Stimulated activated CD4-positive, alpha-beta T cell treated with anti-CD3 and anti-CD28 coated beads, Interleukin-4, amount 100 ng/mL, for 4 hours (primary cell): ENCODE data around the gene PGD.
"Not testable (repeated sequence)": the region's sequence is repeated elsewhere in the genome, so short reads cannot be mapped to it uniquely, and the experiment has no call there.

Experiments
- DNase-seq, 2 experiments: peaks; one replicate each; pipeline ENCODE4 v3.0.0-alpha.2; 2020

PGD gene

DNA sequence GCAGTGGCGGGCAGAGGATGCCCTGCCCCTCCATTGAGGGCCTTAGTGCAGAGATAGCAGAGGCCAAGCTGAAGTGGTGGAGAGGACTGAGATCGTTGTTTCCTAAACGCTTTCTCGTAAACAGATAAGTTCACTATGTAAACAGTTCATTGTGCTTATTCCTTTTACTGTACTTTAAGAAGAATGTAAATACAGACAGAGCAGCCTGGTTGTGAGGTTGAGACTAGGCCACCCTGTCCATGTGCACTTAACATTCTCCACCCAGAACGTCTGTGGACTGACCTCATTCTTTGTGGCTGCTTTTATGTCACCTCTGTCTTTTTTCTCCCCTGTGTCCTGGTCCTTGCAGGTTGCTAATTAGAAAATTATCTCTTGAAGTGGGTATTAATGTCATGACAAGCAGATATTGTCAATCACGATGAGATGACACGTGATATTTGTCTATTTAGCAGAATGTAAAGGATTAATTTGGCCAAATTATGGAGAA, 39.9 kb downstream of the PGD start:
- DNase-seq: no peak

DNA sequence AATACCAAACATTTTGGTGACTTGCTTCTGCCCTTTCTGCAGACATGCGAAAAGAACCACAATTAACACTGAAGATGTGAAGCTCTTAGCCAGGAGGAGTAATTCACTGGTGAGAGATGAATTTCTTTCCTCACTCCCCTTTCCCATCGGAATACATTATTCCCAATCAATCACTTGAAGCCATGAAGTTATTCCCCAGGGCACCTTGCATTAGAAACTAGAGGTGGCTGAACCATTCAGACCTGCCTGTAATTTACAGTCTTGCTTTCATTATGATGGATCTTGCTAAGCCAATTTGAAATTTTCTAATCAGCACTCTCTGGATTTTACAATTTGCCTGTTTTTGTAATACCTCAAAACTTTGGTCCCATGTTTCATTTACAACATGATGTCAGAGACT, 41.4 kb downstream of the PGD start:
- DNase-seq: no peak

DNA sequence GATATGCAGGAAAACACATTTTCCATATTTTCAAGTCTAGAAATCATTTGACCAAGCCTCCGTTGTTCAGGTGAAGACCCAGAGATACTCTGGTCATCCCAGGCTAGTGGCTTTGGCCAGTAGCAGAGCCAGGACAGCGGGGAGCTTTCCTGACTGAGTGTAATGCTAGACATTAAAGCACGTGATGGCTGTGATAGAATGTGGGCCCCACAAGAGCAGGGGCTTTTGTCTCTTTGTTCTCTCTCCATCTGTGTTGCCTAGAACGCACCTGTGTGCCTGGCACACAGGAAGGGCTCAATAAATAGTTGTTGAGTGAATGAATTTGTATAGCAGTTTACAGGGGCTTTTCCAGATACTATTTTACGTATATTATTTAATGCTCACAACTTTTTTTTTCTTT, 41.9 kb downstream of the PGD start:
- DNase-seq: no peak

DNA sequence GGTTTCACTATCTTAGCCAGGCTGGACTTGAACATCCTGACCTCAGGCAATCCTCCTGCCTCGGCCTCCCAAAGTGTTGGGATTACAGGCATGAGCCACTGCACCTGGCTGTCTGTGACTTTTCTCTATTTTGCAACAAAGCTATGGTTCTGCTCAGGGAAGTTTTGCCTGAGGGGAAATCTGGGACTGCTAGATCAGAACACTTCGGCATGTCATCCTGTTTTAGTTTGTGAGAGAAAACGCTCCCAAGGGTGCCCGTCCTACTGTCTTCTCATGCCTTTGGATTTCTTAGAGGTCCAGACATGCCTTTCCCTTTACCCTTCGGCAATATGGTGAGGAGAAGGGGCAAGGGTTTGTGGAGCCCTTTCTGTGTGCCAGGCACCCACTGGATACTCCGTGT, 45.4 kb downstream of the PGD start:
- DNase-seq: no peak

DNA sequence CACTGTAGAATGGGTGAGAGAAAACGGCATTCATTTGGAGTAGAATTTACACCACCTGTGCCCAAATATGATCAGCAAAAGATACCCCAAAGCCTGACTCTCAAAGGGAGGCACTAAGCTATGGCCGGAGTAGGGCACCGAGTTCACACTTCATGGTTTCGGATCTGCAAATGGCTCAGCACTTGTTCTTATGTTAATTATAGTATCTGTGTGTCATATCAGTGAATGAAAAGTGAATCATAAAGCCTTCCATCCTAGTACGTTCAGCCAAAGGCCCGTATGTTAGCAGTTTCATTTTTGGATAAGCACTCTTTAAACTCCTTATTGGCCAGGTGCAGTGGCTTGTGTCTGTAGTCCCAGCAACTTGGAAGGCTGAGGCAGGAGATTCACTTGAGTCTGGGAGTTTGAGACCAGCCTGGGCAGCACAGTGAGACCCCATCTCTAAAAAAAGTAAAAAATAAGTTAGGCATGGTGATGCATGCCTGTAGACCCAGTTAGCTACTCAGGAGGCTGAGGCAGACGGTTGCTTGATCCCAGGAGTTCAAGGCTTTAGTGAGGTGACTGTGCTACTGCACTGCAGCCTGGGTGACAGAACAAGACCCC, 46.0 kb downstream of the PGD start:
- DNase-seq: no peak

DNA sequence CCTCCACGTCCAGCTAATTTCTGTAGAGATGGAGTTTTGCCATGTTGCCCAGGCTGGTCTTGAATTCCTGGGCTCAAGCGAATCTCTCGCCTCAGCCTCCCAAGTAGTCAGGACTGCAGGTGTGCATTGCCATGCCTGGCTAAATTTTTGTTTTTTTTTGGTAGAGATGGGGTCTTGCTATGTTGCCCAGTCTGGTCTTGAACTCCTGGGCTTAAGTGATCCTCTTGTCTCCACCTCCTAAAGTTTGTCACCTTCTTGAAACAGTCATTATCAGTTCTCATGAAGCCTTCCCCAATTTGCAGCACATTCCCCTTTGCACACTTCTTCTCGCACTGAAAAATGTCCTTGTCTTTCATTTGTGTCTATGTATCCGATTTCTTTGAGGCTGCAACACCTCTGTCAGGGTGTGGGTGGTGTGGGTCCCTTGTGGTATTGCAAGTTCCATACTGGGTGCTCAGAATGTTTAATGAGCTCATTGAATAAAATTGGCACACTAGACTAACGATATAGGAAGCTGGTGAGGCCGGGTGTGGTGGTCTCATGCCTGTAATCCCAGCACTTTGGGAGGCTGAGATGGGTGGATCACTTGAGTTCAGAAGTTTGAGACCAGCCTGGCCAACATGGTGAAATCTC, 48.0 kb downstream of the PGD start:
- no peak for DNase-seq

DNA sequence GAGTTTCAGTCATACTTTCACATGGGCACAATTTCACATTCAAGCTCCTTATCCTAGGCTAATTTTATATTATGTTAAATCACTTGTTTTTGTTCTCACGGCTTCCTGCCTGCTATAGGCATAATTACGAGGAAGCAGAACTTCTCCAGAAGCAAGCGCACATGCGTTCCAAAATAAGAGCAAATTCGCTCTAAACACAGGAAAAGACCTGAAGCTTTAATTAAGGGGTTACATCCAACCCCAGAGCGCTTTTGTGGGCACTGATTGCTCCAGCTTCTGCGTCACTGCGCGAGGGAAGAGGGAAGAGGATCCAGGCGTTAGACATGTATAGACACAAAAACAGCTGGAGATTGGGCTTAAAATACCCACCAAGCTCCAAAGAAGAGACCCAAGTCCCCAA, 50.9 kb downstream of the PGD start, which contains the start of gene CORT:
TSS of gene CORT (plus strand) at position 281 of the 400 bp plus-strand sequence. CDS start 193 bp downstream, outside the sequence.
- no peak for DNase-seq

DNA sequence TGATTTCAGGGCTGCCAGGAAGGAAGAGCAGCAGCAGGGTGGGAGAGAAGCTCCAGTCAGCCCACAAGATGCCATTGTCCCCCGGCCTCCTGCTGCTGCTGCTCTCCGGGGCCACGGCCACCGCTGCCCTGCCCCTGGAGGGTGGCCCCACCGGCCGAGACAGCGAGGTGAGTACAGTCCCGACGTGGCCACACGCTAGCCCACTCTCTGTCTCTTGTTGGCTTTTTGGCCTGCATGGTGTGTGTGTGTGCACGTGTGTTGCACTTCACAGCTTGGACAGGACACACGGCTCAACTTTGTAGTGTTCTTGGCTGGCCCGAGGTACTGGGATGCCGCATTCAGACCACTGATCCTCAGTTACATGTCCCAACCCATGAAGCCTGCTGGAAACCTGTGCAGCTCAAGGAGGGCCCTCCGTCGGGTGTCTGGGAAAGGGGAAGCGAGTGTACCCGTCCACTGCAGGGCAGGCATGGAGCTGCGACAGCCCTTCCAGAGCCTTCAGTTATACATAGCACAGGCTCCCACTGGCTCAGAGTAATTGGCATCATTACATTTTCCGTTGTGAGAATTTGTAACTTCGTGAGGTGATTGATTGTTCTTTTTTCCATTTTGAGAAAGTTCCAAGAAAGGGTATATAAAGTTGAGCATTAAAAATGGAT, 51.4 kb downstream of the PGD start:
- no peak for DNase-seq

DNA sequence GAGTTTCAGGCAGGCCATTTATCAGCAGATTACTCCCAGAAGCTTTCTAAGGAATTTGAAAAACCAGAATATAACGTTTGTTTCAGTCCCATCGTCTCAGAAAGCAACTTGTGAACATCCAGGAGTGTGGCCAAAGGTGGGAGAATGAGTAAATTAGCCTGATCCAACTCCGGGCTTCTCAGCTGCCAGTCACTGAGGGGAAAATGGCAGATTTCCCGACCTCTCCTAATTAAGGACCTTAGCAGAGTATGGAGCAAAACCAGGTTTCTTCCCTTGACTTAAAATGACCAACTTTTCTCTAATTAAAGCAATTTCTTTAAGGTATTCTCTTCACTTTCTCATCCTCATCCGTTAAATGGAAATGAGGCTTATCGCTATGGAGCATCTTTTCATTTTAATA, 52.0 kb downstream of the PGD start:
- no peak for DNase-seq

DNA sequence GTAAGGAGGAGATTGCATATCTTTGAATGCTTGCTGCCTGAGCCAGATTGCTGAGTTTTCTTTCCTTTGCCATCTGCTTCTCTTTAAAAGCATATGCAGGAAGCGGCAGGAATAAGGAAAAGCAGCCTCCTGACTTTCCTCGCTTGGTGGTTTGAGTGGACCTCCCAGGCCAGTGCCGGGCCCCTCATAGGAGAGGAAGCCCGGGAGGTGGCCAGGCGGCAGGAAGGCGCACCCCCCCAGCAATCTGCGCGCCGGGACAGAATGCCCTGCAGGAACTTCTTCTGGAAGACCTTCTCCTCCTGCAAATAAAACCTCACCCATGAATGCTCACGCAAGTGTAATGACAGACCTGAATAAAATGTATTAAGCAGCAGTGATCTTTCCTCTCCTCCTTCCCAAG, 52.4 kb downstream of the PGD start:
- DNase-seq: no peak

DNA sequence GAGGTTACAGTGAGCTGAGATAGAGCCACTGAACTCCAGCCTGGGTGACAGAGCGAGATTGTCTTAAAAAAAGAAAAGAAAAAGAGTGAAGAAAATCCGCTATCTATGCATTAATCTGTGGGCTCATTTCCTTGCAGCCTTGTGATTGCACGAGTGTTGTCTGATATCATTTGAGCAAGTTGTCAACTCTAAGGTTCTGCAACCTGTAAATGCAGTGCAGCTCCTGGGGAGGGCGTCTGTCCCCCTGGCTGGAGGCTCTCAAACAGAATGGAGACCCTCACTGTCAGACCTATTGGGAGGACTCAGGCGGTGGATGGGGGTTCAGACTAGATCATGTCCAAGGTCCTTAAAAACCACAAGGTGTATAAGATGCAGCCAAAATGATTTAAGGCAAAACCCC, 57.2 kb downstream of the PGD start:
- no peak for DNase-seq

DNA sequence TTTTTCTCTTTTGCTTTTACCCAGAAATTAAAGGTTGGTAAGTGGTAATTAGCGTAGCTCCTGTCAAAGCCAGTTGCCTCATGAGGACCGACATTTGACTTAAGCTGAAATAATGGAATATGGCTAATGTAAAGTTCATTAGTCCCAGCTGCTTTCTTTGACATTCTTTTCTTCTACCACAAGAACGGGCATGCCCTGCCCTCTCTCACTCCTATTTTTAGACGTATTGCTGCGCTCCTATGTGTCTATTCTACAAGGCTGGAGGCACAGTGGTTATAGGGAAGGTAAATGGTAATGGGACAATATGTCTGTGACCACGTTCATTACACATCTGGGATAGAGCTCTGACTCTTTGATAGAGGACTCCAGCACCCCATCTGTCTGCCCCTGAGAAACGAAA, 57.8 kb downstream of the PGD start:
- DNase-seq: no peak

DNA sequence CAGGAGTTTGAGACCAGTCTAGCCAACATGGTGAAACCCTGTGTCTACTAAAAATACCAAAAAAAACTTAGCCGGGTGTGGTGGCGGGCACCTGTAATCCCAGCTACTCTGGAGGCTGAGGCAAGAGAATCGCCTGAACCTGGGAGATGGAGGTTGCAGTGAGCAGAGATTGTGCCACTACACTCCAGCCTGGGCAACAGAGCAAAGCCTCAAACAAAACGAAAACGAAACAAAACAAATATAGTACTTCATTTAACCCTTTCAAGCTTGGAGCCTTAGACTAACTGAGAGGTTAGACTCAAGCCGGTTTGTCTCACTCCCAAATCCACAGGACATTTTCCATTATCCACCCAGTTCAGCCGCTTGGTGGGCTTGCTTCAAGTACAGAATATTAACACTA, 58.6 kb downstream of the PGD start:
- DNase-seq: not testable (repeated sequence)

DNA sequence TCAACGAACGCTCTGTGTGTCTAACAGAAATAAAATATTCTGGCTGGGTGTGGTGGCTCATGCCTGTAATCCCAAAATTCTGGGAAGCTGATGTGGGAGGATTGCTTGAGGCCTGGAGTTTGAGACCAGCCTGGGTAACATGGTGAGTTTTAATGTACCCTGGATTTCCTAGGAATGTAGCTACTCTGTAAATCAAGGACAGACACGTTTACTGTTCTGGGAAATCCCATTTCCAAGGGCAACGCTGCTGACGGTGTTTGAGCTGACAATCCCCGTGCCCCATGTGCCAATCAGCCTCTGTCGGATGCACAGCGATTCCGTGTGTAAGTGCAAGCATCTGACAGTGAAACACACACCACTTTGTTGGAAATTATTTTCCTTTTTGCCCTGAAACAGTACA, 59.0 kb downstream of the PGD start:
- DNase-seq: no peak

DNA sequence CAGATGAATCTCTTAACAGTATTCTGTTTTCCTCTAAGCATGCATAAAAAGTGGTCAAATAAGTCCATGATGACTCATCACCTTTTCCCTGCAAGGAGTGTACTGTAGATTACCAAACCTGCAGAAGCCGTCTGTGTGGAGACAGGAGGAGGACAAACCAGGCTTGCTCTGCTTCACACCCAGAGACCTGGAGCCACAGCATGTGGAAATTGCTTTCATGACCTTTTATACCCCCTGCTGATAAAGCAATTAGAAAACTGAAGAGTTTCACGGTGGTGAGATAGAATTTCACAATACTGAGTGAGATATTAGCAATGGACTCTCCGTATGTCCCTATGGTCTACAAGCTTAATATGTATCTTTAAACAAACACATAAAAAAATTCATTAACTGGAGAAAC, 60.3 kb downstream of the PGD start:
- no peak for DNase-seq

DNA sequence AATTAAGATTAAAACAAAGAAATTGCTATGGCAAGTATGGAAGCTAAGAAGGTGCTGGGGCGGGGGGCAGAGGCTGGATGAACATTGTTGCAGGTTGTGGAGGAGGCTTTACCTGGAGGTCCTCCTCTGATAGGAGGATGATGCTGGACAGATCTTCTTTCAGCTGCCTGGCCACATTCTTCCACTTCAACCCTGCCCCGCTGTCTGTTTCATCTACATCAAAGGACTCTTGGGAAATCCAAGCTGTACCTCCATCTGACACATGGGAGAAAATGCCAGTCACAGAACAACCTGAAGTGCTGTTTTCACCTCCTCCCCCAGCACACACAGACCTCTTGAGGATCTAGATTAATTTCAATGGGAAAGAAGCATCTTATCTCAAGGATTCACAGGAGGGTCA, 68.2 kb downstream of the PGD start:
- no peak for DNase-seq

DNA sequence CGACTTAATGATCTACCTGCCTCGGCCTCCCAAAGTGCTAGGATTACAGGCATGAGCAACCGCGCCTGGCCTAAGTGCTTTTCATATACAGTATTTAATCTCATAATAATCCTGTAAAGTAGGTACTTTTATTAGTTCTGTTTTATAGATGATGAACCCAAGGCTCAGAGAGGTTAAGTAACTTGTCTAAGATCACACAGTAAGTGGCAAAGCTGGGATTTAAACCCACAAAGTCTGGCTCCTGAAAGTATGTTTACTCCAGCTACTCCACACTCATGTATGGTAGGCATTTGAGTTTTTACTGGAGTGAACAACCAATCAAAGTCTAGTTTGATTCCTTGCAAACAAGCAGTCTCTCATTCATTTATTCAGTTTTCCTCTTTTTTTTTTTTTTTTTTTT, 71.2 kb downstream of the PGD start:
- no peak for DNase-seq
